GM12874 (cell line): ENCODE results near the gene COL18A1.

Source experiments
- TF ChIP-seq, protein P1 (sequence below): IDR thresholded peaks from 2 replicates; pipeline ENCODE4 v1.5.1; 2011; ENCODE audit warnings: low read depth, mild to moderate bottlenecking, control low read depth, low read length, moderate library complexity; ENCODE audit not compliant: insufficient read depth

Gene COL18A1

DNA sequence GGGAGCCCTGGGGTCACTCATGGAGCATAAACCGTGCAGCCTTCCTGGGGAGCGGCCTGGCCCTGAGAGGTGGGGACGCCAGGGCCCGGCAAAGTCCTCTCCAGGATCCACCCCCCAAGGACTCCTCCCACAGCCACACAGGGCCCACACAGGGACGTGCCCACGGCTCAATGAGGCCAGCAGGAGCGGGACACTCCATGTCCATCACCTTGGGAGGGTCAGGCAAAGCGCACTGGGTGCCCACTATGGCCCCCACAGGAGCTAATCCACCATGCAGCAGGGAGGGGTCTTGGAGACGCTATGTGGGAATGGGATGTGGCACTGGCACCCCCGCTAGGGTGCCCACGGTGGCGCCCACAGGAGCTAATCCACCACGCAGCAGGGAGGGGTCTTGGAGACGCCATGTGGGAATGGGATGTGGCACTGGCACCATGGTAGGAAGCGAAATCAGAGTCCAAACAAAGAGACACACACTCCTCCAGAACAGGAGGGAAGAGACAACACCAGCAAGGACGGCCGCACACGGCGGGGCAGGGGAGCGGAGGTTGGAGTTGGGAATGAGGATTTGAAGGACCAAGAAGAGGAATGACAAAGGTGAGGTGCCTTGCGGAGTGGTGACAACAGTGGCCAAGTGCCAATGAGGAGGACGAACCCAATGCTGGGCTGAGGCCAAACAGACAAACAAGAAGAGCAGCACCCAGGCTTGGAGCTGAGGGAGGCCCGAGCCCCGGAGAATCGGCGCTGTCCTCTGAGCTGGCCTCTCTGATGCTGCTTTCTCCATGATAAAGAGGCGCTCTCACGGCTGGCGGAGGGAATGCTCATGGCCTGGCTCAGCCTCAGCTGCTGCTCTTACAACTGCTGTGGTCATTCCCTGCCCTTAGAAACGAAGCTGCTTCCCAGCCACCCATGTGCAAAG, 155.4 kb downstream of the COL18A1 start:
- TF ChIP-seq, protein P1, sequence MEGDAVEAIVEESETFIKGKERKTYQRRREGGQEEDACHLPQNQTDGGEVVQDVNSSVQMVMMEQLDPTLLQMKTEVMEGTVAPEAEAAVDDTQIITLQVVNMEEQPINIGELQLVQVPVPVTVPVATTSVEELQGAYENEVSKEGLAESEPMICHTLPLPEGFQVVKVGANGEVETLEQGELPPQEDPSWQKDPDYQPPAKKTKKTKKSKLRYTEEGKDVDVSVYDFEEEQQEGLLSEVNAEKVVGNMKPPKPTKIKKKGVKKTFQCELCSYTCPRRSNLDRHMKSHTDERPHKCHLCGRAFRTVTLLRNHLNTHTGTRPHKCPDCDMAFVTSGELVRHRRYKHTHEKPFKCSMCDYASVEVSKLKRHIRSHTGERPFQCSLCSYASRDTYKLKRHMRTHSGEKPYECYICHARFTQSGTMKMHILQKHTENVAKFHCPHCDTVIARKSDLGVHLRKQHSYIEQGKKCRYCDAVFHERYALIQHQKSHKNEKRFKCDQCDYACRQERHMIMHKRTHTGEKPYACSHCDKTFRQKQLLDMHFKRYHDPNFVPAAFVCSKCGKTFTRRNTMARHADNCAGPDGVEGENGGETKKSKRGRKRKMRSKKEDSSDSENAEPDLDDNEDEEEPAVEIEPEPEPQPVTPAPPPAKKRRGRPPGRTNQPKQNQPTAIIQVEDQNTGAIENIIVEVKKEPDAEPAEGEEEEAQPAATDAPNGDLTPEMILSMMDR: no peak

DNA sequence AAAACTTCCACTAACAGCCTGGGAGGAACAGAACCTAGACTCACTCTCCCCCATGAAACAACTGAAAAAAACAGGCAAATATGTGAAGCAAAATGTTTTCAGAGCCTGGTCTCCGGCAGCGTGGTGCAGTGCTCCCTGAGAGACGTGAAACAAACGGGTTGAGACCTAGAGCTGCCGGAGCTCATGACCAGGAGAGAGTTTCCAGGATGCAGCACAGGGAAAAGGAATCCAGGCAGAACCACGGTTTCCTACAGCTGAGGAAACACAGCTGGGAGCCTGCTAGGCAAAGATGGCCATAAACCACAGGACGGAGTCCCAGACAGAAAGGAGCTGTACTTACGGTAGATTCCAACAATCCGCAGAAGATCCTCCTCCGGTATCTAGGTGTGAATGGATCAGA, 157.4 kb downstream of the COL18A1 start:
- TF ChIP-seq, protein P1: no peak

DNA sequence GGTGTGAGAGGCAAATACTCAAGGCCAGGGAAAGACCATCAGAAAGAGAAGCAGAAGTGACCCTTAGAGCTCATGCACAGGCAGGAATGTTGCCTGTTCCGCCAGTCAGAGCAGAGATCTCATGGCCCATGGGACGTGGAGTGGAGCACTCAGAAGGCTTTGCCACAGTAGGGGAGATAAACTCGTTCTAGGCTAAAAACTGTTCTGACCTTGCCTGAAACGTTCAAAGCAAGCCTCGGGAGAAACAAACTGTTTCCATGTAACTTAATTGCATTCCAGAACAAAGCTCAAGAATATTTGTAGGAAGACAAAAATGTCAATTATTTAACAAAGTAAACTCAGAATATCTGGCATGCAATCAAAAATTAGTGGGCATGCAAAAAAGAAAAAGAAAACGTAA, 158.0 kb downstream of the COL18A1 start:
- TF ChIP-seq, protein P1: no peak
